Sigmoid colon (tissue), 7 donors: ENCODE results near the gene ATP5MC3. TPM values are rescaled to one million over a fixed set of nuclear protein-coding genes. Genes with fewer than 3 reads are reported as not detected.

Experiments used
- DNase-seq: peaks from one replicate; pipeline ENCODE4 v3.0.0-alpha.2; 2019
- H3K27ac ChIP-seq, 4 donors: fragments of 200-600 bp; sonication (generic); one replicate each; pipeline ENCODE4 v1.5.1; 2016 to 2019; ENCODE audit warnings: mild to moderate bottlenecking in 1 of 4
- H3K27me3 ChIP-seq, 3 donors: fragments of 200-600 bp; sonication (generic); one replicate each; pipeline ENCODE4 v1.5.1; 2019; ENCODE audit warnings: mild to moderate bottlenecking in 1 of 3
- H3K36me3 ChIP-seq, 4 donors: fragments of 200-600 bp; sonication (generic); one replicate each; pipeline ENCODE4 v1.5.1; 2016 to 2019
- H3K4me1 ChIP-seq, 4 donors: fragments of 200-600 bp; sonication (generic); one replicate each; pipeline ENCODE4 v1.5.1; 2017 to 2019
- H3K4me3 ChIP-seq, 4 donors: fragments of 200-600 bp; sonication (generic); one replicate each; pipeline ENCODE4 v1.5.1; 2017 to 2019; ENCODE audit warnings: mild to moderate bottlenecking in 2 of 4, moderate library complexity in 1 of 4
- H3K9me3 ChIP-seq, 4 donors: fragments of 200-600 bp in 3 of 4; sonication (generic) in 3 of 4; one replicate each; pipeline versions ENCODE4 v1.5.1 to v1.6.1; 2013 to 2019
- EP300 ChIP-seq, 4 donors: sonication (generic); formaldehyde crosslinking; IDR thresholded peaks; one replicate each; pipeline ENCODE4 v1.6.1; 2017; ENCODE audit warnings: antibody characterized with exemption in 4 of 4
- POLR2A ChIP-seq, 2 donors: fragments of 450-650 bp; IDR thresholded peaks; one replicate each; pipeline ENCODE4 v1.6.1; 2016; ENCODE audit warnings: antibody characterized with exemption in 2 of 2, mild to moderate bottlenecking in 2 of 2, moderate library complexity in 2 of 2
- POLR2AphosphoS5 ChIP-seq, 4 donors: sonication (generic); formaldehyde crosslinking; IDR thresholded peaks; one replicate each; pipeline ENCODE4 v1.6.1; 2017; ENCODE audit warnings: antibody characterized with exemption in 4 of 4
- WGBS, 2 donors: extraction: QIAGEN DNeasy Blood & Tissue Kit; methylation state at CpG; one replicate each; pipeline ENCODE4 v1.1.7; 2013; 5-methylcytosine and 5-hydroxymethylcytosine counted together
- intact Hi-C: fragments of 100-400 bp; cut with DNase I; formaldehyde crosslinking; loops from one replicate; pipeline ENCODE4 v1.15.1; 2023
- polyA plus RNA-seq, 3 donors: library from polyadenylated mRNA; stranded (reverse); fragments of 200-250 nt; gene quantifications; one replicate each; pipeline ENCODE4 v1.2.3, GENCODE V29; 2013
- small RNA-seq, 3 donors: library from RNA; depleted of rRNA; stranded (forward); fragments of <200 nt; gene quantifications; one replicate each; pipeline ENCODE3, GENCODE V24; 2016
- total RNA-seq, 4 donors: library from RNA; depleted of rRNA; stranded (reverse); fragments of >200 nt; gene quantifications; one replicate each; pipeline ENCODE4 v1.1.0, GENCODE V29; 2016
- TF ChIP-seq, protein P1 (sequence below), 4 experiments: fragments of 450-650 bp in 3 of 4; fragments of 200-600 bp in 1 of 4; IDR thresholded peaks; one replicate each; pipeline ENCODE4 v1.5.1; 2016 to 2019; ENCODE audit warnings: antibody characterized with exemption in 4 of 4, mild to moderate bottlenecking in 3 of 4, moderate library complexity in 2 of 4
- donor health status: healthy with polysubstance abuse.
- donor health status: Bipolar disorder and iron deficiency.
- donor health status: healthy.

The ATP5MC3 gene
- total and polyA plus RNA-seq, 7 donors = 97.5 to 1,261 (median 233) TPM

DNA sequence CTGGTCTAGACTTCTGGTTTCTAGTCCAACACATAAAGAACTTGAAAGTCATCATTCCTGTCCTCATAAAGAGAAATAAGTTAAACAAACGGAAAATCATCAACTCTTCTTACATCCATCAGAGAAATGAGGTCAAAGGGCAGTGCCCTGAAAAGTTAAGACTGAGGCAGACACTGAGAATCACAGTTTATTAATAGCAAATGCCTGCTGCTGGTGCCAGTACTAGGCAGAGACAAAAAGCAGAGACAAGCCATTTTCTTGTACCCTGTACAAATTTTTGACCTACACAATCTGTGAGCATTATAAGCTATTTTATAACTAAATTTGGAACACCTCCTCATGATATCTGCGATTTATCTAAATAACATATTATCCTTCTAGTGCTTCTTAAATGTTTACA is 50.3 kb downstream of the ATP5MC3 start:
- Histone ChIP-seq H3K27ac (no peak overlapping the region), H3K36me3 (peaks cover 0 to 48% (median 0%) of the 10 kb centered on the region in 4 donors), H3K27me3 (no peaks in the 10 kb centered on the region), H3K4me3 (no peak overlapping the region), H3K9me3 (no peaks in the 10 kb centered on the region), H3K4me1 (peaks cover 0 to 30% (median 11%) of the 10 kb centered on the region in 4 donors)
- WGBS, 2 donors = 71 to 76% methylated on average over 2 of the region's 2 CpGs
- TF ChIP-seq POLR2A (IDR thresholded peaks at IDR 0.05) (no peak), EP300 (IDR thresholded peaks at IDR 0.05) (no peak), POLR2AphosphoS5 (IDR thresholded peaks at IDR 0.05) (no peak)
- TF ChIP-seq, protein P1, sequence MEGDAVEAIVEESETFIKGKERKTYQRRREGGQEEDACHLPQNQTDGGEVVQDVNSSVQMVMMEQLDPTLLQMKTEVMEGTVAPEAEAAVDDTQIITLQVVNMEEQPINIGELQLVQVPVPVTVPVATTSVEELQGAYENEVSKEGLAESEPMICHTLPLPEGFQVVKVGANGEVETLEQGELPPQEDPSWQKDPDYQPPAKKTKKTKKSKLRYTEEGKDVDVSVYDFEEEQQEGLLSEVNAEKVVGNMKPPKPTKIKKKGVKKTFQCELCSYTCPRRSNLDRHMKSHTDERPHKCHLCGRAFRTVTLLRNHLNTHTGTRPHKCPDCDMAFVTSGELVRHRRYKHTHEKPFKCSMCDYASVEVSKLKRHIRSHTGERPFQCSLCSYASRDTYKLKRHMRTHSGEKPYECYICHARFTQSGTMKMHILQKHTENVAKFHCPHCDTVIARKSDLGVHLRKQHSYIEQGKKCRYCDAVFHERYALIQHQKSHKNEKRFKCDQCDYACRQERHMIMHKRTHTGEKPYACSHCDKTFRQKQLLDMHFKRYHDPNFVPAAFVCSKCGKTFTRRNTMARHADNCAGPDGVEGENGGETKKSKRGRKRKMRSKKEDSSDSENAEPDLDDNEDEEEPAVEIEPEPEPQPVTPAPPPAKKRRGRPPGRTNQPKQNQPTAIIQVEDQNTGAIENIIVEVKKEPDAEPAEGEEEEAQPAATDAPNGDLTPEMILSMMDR (IDR thresholded peaks at IDR 0.05) = no peak
- DNase-seq = no peak
- intact Hi-C loops = no loop called here

DNA sequence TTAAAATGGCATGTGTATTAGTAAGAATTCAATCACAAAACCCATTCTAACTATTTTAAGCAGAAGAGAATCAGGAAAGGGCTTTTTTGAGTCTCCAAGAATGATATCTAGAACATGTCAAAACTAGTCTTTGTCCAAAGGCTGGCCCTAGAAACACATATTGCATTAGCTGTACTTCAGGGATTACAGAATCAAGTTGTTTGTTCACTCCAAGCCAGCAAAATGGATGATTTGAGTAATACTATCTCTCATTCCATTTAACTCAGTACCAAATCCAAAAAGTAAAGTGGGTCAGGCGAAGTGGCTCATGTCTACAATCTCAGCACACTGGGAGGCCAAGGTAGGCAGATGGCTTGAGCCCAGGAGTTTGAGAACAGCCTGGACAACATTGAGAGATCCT is 54.8 kb downstream of the ATP5MC3 start:
- Histone ChIP-seq H3K27me3 (no peaks in the 10 kb centered on the region), H3K9me3 (no peaks in the 10 kb centered on the region), H3K27ac (no peak overlapping the region), H3K4me1 (peaks cover 0 to 16% (median 6%) of the 10 kb centered on the region in 4 donors), H3K4me3 (no peak overlapping the region), H3K36me3 (peaks cover 0 to 29% (median 0%) of the 10 kb centered on the region in 4 donors)
- WGBS, 2 donors = 94 to 98% methylated on average over 1 of the region's 1 CpG
- intact Hi-C loops = no loop called here
- no peak for DNase-seq
- TF ChIP-seq, protein P1 (IDR thresholded peaks at IDR 0.05) = no peak
- no peak for TF ChIP-seq EP300 (IDR thresholded peaks at IDR 0.05)

Small RNA genes within 50 kb of the gene (small RNA-seq; reads per million reads assigned to genes)
- gene MIR933 = 0 reads per million in 3 donors

Other genes starting within 250 kb of the ATP5MC3 start
- 10 to 100 TPM; 11.4 to 15.6 (median 12.6) TPM for gene CHN1, start 176.3 kb downstream of the ATP5MC3 start, total RNA-seq
- gene CHN1, start 176.3 kb downstream of the ATP5MC3 start, polyA plus RNA-seq = 1 to 10 TPM; 2.1 to 5.8 (median 3.6) TPM
- 10 to 100 TPM; 46.0 to 59.6 (median 47.3) TPM for gene ATF2, start 13.5 kb downstream of the ATP5MC3 start, total RNA-seq
- gene ATF2, start 13.5 kb downstream of the ATP5MC3 start, polyA plus RNA-seq = 10 to 100 TPM; 13.2 to 17.3 (median 13.4) TPM